Ovary (tissue), 3 donors: Measurements from ENCODE around the gene STAP2.

Experiments used
- CTCF ChIP-seq, 3 donors: fragments of 450-650 bp in 2 of 3; fragments of 200-600 bp in 1 of 3; IDR thresholded peaks; one replicate each; pipeline versions ENCODE4 v1.5.1 to v1.8.0; 2016 to 2022; ENCODE audit warnings: antibody characterized with exemption in 3 of 3, mild to moderate bottlenecking in 1 of 3
- EP300 ChIP-seq: sonication (generic); formaldehyde crosslinking; IDR thresholded peaks from one replicate; pipeline ENCODE4 v1.6.1; 2017; ENCODE audit warnings: antibody characterized with exemption
- POLR2A ChIP-seq: fragments of 450-650 bp; IDR thresholded peaks from one replicate; pipeline ENCODE4 v1.6.1; 2017; ENCODE audit warnings: antibody characterized with exemption, mild to moderate bottlenecking, moderate library complexity
- donor health status: DM: no; HTN: no; CAD: no.

GRCh38 chr19:4368128-4368820, 29.6 kb upstream of the STAP2 start:
- no peak for TF ChIP-seq EP300
- TF ChIP-seq CTCF (IDR thresholded peaks at IDR 0.05) = no peak
- no peak for TF ChIP-seq POLR2A
